HL-60 (cell line): ENCODE results near the gene LTBP3.

Experiments
- DNase-seq, 2 experiments: peaks; one replicate each; pipeline ENCODE4 v3.0.0-alpha.2; 2010 to 2020; ENCODE audit warnings: low read depth in 1 of 2, low spot score in 1 of 2
- H3K27ac ChIP-seq: fragments of 250-450 bp; sonication (Bioruptor Pico); replicated peaks from 2 replicates; pipeline ENCODE4 v1.5.1; 2020; ENCODE audit warnings: mild to moderate bottlenecking, moderate library complexity
- H3K27me3 ChIP-seq: fragments of 250-450 bp; sonication (Bioruptor Pico); 2 replicates; pipeline ENCODE4 v1.5.1; 2021; ENCODE audit warnings: mild to moderate bottlenecking, moderate library complexity; ENCODE audit not compliant: insufficient read depth, poor library complexity, severe bottlenecking
- H3K4me3 ChIP-seq: replicated peaks from 2 replicates; pipeline ENCODE4 v1.5.1; 2011; ENCODE audit warnings: mild to moderate bottlenecking, control low read depth, low read length; ENCODE audit not compliant: insufficient read depth
- CTCF ChIP-seq: IDR thresholded peaks from one replicate; pipeline ENCODE4 v1.5.1; 2011; ENCODE audit warnings: low read length, control low read depth, inconsistent platforms; ENCODE audit not compliant: insufficient read depth
- GABPA ChIP-seq: IDR thresholded peaks from 2 replicates; pipeline ENCODE4 v1.6.1; 2012; ENCODE audit warnings: low read depth
- POLR2AphosphoS5 ChIP-seq: IDR thresholded peaks from 2 replicates; pipeline ENCODE4 v1.6.1; 2012; ENCODE audit warnings: low read depth
- SPI1 ChIP-seq: IDR thresholded peaks from 2 replicates; pipeline ENCODE4 v1.6.1; 2012; ENCODE audit warnings: low read depth, mild to moderate bottlenecking, borderline replicate concordance
- TF ChIP-seq, protein P1 (sequence below): IDR thresholded peaks from 2 replicates; pipeline ENCODE4 v1.6.1; 2012; ENCODE audit warnings: low read depth; ENCODE audit not compliant: insufficient replicate concordance

LTBP3 gene

DNA sequence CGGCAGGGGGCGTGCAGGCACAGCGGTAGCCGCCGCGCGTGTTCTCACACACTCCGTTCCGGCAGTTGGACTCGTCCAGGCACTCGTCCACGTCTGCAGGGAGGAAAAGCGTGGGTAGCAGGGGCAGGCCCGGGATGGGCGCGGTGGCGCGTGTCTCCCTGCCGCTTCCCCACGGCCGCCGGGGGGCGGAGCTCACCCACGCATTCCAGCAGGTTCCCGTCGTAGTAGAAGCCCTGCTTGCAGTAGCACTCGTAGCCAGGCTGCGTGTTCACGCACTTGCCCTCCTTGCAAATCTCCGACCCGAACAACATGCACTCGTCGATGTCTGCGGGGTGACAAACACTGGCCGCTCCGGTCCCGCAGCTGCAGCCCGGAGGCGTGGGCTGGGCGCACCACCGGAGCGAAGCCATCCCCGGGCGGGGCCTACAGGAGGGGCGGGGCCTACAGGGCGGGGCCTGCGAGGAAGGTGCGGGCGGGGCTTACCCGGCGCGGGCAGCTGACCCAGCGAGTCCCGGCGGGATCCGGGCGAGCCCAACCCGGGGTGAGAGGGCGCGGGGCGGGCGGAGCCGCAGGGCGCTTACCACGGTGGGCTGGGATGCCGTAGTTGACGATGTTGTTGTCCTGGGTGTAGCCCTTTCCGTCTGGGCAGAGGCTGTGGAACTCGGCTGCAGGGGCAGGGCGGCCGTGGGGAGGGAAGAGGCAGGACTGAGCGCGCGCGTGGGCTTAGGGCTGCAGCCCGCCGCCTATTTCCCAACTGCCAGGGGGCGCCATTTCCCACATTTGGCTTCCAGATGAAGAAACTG is 17.7 kb downstream of the LTBP3 start:
- DNase-seq, result peak; percentile 85 to 91
- TF ChIP-seq SPI1 (no peak), CTCF (peak; percentile 30)
- Histone ChIP-seq H3K4me3 (peak overlapping the region; percentile 56), H3K27ac (peak overlapping the region; percentile 46), H3K27me3 (no peaks in the 10 kb centered on the region)

- H3K4me3 ChIP-seq, result peak overlapping the region; percentile 56
- H3K27ac ChIP-seq, result peak overlapping the region; percentile 17; the same call in 1 of the 2 replicates
- H3K27me3 ChIP-seq, result no peaks in the 10 kb centered on the region
- DNase-seq, result no peak
- TF ChIP-seq CTCF, result no peak
- TF ChIP-seq, protein P1, sequence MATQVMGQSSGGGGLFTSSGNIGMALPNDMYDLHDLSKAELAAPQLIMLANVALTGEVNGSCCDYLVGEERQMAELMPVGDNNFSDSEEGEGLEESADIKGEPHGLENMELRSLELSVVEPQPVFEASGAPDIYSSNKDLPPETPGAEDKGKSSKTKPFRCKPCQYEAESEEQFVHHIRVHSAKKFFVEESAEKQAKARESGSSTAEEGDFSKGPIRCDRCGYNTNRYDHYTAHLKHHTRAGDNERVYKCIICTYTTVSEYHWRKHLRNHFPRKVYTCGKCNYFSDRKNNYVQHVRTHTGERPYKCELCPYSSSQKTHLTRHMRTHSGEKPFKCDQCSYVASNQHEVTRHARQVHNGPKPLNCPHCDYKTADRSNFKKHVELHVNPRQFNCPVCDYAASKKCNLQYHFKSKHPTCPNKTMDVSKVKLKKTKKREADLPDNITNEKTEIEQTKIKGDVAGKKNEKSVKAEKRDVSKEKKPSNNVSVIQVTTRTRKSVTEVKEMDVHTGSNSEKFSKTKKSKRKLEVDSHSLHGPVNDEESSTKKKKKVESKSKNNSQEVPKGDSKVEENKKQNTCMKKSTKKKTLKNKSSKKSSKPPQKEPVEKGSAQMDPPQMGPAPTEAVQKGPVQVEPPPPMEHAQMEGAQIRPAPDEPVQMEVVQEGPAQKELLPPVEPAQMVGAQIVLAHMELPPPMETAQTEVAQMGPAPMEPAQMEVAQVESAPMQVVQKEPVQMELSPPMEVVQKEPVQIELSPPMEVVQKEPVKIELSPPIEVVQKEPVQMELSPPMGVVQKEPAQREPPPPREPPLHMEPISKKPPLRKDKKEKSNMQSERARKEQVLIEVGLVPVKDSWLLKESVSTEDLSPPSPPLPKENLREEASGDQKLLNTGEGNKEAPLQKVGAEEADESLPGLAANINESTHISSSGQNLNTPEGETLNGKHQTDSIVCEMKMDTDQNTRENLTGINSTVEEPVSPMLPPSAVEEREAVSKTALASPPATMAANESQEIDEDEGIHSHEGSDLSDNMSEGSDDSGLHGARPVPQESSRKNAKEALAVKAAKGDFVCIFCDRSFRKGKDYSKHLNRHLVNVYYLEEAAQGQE, result no peak
- TF ChIP-seq POLR2AphosphoS5, result no peak
- no peak for TF ChIP-seq GABPA
- no peak for TF ChIP-seq SPI1
These were observed 18.3 kb downstream of the LTBP3 start for GRCh38 chr11:65539744-65540289.

DNA sequence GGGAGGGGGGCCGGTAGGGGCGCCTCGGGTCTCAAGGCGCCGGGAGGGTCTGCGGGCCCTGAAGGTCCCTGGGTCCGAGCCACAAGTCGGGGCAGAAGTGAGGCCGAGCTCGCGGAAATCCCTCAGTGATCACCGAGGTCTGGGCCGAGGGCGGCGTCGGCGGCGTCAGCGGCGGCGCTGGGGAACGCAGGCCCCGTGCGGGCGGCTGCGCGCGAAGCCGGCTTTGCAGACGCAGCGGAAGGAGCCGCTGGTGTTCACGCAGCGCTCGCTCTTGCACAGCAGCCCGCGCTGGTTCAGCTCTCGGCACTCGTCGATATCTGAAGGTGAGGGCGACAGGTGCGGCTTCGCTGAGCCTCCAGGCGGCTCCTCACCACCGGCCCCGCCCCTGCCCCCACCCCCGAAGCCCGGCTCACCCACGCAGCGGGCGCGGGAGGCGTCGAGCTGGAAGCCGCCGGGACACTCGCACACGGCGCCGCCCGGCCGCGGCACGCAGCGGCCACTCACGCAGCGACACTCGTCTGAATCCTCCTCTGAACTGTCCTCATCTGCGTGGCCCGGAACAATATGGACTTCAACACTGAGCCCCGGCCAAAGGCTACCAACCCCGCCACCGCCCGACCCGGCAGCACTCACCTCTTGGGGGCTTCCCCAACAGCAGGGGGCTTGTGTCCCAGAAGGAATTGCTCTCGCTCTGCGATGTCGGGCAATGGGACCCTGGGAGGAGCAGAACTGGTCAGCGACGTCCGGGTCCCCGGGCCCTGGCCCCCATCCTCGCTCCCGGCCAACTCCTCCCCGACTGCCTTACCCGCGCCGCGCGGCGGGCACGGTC is 19.0 kb downstream of the LTBP3 start:
- H3K27ac ChIP-seq, result no peak overlapping the region
- DNase-seq, result no peak
- TF ChIP-seq, protein P1, result no peak
- TF ChIP-seq POLR2AphosphoS5, result no peak
- TF ChIP-seq SPI1, result no peak
- no peak for TF ChIP-seq GABPA
- TF ChIP-seq CTCF, result no peak
- no peaks in the 10 kb centered on the region for H3K27me3 ChIP-seq
- peak overlapping the region; percentile 56; the same call in 1 of the 2 replicates for H3K4me3 ChIP-seq
